ENCODE data around the gene DRAP1.

DNA sequence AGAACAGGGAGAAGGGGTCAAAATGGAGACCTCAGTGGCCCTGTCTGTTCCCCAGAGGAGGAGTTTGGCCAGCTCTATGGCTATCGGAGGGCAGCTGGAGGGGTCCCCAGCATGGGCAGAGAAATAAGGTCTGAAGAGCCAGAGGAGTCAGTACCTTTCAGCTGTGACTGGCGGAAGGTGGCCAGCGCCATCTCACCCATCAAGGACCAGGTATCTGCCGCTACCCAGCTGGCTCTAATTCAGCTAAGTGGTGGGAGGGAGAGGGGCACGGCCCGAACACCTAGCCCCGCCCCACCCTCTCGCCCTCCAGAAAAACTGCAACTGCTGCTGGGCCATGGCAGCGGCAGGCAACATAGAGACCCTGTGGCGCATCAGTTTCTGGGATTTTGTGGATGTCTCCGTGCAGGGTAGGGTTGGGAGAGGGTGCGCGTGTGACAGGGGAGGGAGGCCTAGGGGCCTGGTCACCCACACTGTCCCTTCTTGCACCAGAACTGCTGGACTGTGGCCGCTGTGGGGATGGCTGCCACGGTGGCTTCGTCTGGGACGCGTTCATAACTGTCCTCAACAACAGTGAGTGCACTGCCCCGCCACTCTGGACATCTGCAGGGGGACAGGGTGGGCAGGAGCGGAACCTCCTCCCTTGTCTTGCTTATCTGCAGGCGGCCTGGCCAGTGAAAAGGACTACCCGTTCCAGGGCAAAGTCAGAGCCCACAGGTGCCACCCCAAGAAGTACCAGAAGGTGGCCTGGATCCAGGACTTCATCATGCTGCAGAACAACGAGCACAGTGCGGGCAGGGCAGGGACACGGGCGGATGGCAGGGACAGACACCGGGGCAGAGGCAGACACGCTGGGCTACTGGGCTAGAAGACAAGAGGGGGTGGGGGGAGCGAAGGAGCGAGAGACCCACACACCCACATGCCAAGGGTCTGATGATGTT, 36.8 kb upstream of the DRAP1 start:
- TF ChIP-seq EP300 (IDR thresholded peaks at IDR 0.05; ENCODE audit: borderline replicate concordance) (no peak), NFIC (IDR thresholded peaks at IDR 0.05) (no peak), TAF1 (IDR thresholded peaks at IDR 0.05; ENCODE audit: low read depth) (no peak), RAD21 (IDR thresholded peaks at IDR 0.05; ENCODE audit: low read depth) (no peak), EGR1 (IDR thresholded peaks at IDR 0.05) (no peak), YY1 (IDR thresholded peaks at IDR 0.05; ENCODE audit: low read depth) (no peak)
- TF ChIP-seq, protein P1, sequence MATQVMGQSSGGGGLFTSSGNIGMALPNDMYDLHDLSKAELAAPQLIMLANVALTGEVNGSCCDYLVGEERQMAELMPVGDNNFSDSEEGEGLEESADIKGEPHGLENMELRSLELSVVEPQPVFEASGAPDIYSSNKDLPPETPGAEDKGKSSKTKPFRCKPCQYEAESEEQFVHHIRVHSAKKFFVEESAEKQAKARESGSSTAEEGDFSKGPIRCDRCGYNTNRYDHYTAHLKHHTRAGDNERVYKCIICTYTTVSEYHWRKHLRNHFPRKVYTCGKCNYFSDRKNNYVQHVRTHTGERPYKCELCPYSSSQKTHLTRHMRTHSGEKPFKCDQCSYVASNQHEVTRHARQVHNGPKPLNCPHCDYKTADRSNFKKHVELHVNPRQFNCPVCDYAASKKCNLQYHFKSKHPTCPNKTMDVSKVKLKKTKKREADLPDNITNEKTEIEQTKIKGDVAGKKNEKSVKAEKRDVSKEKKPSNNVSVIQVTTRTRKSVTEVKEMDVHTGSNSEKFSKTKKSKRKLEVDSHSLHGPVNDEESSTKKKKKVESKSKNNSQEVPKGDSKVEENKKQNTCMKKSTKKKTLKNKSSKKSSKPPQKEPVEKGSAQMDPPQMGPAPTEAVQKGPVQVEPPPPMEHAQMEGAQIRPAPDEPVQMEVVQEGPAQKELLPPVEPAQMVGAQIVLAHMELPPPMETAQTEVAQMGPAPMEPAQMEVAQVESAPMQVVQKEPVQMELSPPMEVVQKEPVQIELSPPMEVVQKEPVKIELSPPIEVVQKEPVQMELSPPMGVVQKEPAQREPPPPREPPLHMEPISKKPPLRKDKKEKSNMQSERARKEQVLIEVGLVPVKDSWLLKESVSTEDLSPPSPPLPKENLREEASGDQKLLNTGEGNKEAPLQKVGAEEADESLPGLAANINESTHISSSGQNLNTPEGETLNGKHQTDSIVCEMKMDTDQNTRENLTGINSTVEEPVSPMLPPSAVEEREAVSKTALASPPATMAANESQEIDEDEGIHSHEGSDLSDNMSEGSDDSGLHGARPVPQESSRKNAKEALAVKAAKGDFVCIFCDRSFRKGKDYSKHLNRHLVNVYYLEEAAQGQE (IDR thresholded peaks at IDR 0.05; ENCODE audit: low read depth): no peak
